Measurements from ENCODE around the gene MUC6. TPM values are rescaled to one million over a fixed set of nuclear protein-coding genes. Genes with fewer than 3 reads are reported as not detected.

The MUC6 gene
- total and polyA plus RNA-seq, 2 of the 8 experiments (the other 6 are each of a cell fraction or from before 2014, with no cell fraction given): not detected

GRCh38 chr11:1030086-1030485, 6.4 kb downstream of the MUC6 start:
- 100% methylated on average over 1 of the region's 16 CpGs; no CpG with 5 or more reads in 1 of the 2 experiments for WGBS, 2 experiments (ENCODE audit: extremely low coverage in 1 of 2, insufficient coverage in 1 of 2, insufficient read length in 1 of 2, insufficient replicate concordance in 2 of 2, low coverage in 1 of 2, low lambda C conversion rate in 2 of 2, missing lambda C conversion rate in 1 of 2)
- H4K8ac ChIP-seq (ENCODE audit: extremely low read depth, insufficient read depth, low read length): no peak overlapping the region
- no peaks in the 10 kb centered on the region for H3K9me3 ChIP-seq (ENCODE audit: insufficient read depth in 2 of 2, low read depth in 1 of 2, low read length in 1 of 2)
- H3K4me2 ChIP-seq (ENCODE audit: insufficient read depth in 1 of 2, low read depth in 2 of 2, low read length in 2 of 2): no peak overlapping the region
- ChIA-PET POLR2A (ENCODE audit: partially characterized antibody) (interaction anchor here (1.0 to 2.5 kb wide), 5 partner anchors 11 to 85 kb away, joined by 3 to 12 read pairs (median 4); no protein-coding TSS in a partner anchor), CTCF (ENCODE audit: partially characterized antibody) (interaction anchor here (0.6 to 1.0 kb wide), 6 partner anchors 10 to 132 kb away, joined by 3 to 5 read pairs (median 4); no protein-coding TSS in a partner anchor)
- H3K79me2 ChIP-seq (ENCODE audit: control insufficient read depth in 1 of 2, insufficient read depth in 2 of 2, low read length in 2 of 2): no peaks in the 10 kb centered on the region
- no peak overlapping the region for H2BK5ac ChIP-seq (ENCODE audit: low read depth, low read length)
- H3K56ac ChIP-seq (replicated peaks; ENCODE audit: insufficient read length, low read depth, low read length): no peak overlapping the region
- no peak overlapping the region for H2BK15ac ChIP-seq (ENCODE audit: low read length)
- H3K36me3 ChIP-seq (ENCODE audit: control insufficient read depth in 2 of 4, insufficient read depth in 4 of 4, low read length in 3 of 4): no peaks in the 10 kb centered on the region
- H4K5ac ChIP-seq (ENCODE audit: insufficient read length, low read depth, low read length): no peak overlapping the region
- H2AK5ac ChIP-seq (ENCODE audit: low read depth, low read length): no peak overlapping the region
- H3K4ac ChIP-seq (replicated peaks; ENCODE audit: insufficient read length, low read depth, low read length): no peak overlapping the region
- no peak overlapping the region for H2AFZ ChIP-seq (ENCODE audit: low read length)
- no peak overlapping the region for H3K14ac ChIP-seq (ENCODE audit: insufficient read length)
- no peaks in the 10 kb centered on the region for H3K27me3 ChIP-seq (replicated peaks in 1 of 4; ENCODE audit: control insufficient read depth in 3 of 4, extremely low read depth in 1 of 4, insufficient read depth in 3 of 4, low read length in 3 of 4)
- H3K18ac ChIP-seq (ENCODE audit: extremely low read depth, low read length): no peak overlapping the region
- peaks cover 0 to 9% of the 10 kb centered on the region in 2 experiments for H4K20me1 ChIP-seq (replicated peaks in 1 of 2; ENCODE audit: control insufficient read depth in 1 of 2, insufficient read depth in 2 of 2, low read length in 2 of 2)
- no peak overlapping the region for H2BK20ac ChIP-seq (ENCODE audit: low read length)
- no peak overlapping the region for H3K9ac ChIP-seq (replicated peaks in 1 of 4; ENCODE audit: extremely low read depth in 1 of 4, low read depth in 3 of 4, low read length in 3 of 4)
- H3K27ac ChIP-seq (ENCODE audit: low read depth, low read length): no peak overlapping the region
- FAIRE-seq (no peak), DNase-seq (ENCODE audit: low read depth in 1 of 2, low spot score in 2 of 2) (no peak)
- no peak overlapping the region for H3K23ac ChIP-seq (ENCODE audit: insufficient read length)
- no peak overlapping the region for H2BK12ac ChIP-seq (ENCODE audit: low read depth, low read length)
- H3K23me2 ChIP-seq (ENCODE audit: low read depth, low read length): peaks cover 7% of the 10 kb centered on the region
- H4K91ac ChIP-seq (replicated peaks; ENCODE audit: insufficient read length, low read length): no peak overlapping the region
- H2BK120ac ChIP-seq (replicated peaks; ENCODE audit: low read depth, low read length): no peak overlapping the region
- peaks cover 0 to 2% (median 0%) of the 10 kb centered on the region in 4 experiments; a peak in 1 of 7 replicates for H3K4me1 ChIP-seq (replicated peaks in 1 of 4; ENCODE audit: control insufficient read depth in 3 of 4, insufficient read depth in 4 of 4, low read length in 3 of 4)
- no peak overlapping the region for H3K4me3 ChIP-seq (ENCODE audit: extremely low read depth in 1 of 4, insufficient read depth in 2 of 4, low read depth in 3 of 4, low read length in 4 of 4)
- peaks cover 4% of the 10 kb centered on the region; the same call in 1 of the 2 replicates for H3K79me1 ChIP-seq (ENCODE audit: low read depth, low read length)
- TF ChIP-seq TBP (IDR thresholded peaks at IDR 0.05; ENCODE audit: low read depth, low read length) (no peak), SP4 (IDR thresholded peaks at IDR 0.05; ENCODE audit: low read length) (no peak), HDAC2 (IDR thresholded peaks at IDR 0.05; ENCODE audit: borderline replicate concordance in 1 of 2, low read depth in 2 of 2, low read length in 2 of 2) (no peak), ATF3 (IDR thresholded peaks at IDR 0.05; ENCODE audit: insufficient read depth, low read depth, low read length) (no peak), FOSL1 (IDR thresholded peaks at IDR 0.05; ENCODE audit: insufficient read depth, low read depth, low read length) (no peak), ATF2 (IDR thresholded peaks at IDR 0.05; ENCODE audit: low read length) (no peak), ZNF274 (IDR thresholded peaks at IDR 0.05; ENCODE audit: borderline replicate concordance, extremely low read depth, low read length) (no peak), GTF2F1 (IDR thresholded peaks at IDR 0.05; ENCODE audit: borderline replicate concordance, low read depth, low read length) (no peak), USF2 (IDR thresholded peaks at IDR 0.05; ENCODE audit: low read length) (no peak), EGR1 (IDR thresholded peaks at IDR 0.05; ENCODE audit: borderline replicate concordance, low read depth, low read length) (no peak)

Data from H1 (cell line).